K562 (cell line): ENCODE data around the gene MYL12A. TPM values are rescaled to one million over a fixed set of nuclear protein-coding genes. Genes with fewer than 3 reads are reported as not detected.
A peak's percentile ranks its signal among the peaks of the same experiment; 100 is the strongest.

ENCODE experiments used
- BDP1 ChIP-seq: IDR thresholded peaks from 3 replicates; pipeline ENCODE4 v1.6.1; 2011; ENCODE audit not compliant: insufficient read length, insufficient read depth
- FOXK2 ChIP-seq, 2 experiments: fragments of 450-650 bp; IDR thresholded peaks in 1 of 2; conservative IDR thresholded peaks in 1 of 2; 2 replicates each; pipeline ENCODE4 v1.6.1; 2016; ENCODE audit warnings: low read depth in 2 of 2, mild to moderate bottlenecking in 1 of 2
- GTF2F1 ChIP-seq: IDR thresholded peaks from 2 replicates; pipeline ENCODE4 v1.6.1; 2011; ENCODE audit warnings: low read depth, low read length, improper control_type of control experiment
- L3MBTL2 ChIP-seq: fragments of 450-650 bp; IDR thresholded peaks from 2 replicates; pipeline ENCODE4 v1.6.1; 2016; ENCODE audit warnings: mild to moderate bottlenecking, moderate library complexity
- MAFF ChIP-seq: IDR thresholded peaks from 2 replicates; pipeline ENCODE4 v1.6.1; 2012; ENCODE audit warnings: low read length, improper control_type of control experiment
- NFRKB ChIP-seq: fragments of 450-650 bp; IDR thresholded peaks from 2 replicates; pipeline ENCODE4 v1.6.1; 2016; ENCODE audit warnings: low read depth
- PHB2 ChIP-seq: fragments of 450-650 bp; IDR thresholded peaks from 2 replicates; pipeline ENCODE4 v1.6.1; 2017; ENCODE audit warnings: low read depth
- POLR2B ChIP-seq: fragments of 450-650 bp; IDR thresholded peaks from 2 replicates; pipeline ENCODE4 v1.6.1; 2018; ENCODE audit warnings: low read depth; ENCODE audit not compliant: partially characterized antibody
- SIRT6 ChIP-seq: IDR thresholded peaks from one replicate; pipeline ENCODE4 v1.6.1; 2012; ENCODE audit warnings: low read depth, mild to moderate bottlenecking, control low read depth, inconsistent platforms, low read length, moderate library complexity
- TAF7 ChIP-seq: fragments of 450-650 bp; IDR thresholded peaks from 2 replicates; pipeline ENCODE4 v1.6.1; 2016; ENCODE audit warnings: missing genetic modification characterization, missing compliant biosample characterization
- TGIF2 ChIP-seq: sonication (generic); formaldehyde crosslinking; IDR thresholded peaks from 2 replicates; pipeline ENCODE4 v1.8.1; 2022; ENCODE audit warnings: mild to moderate bottlenecking, missing genetic modification reagents, moderate library complexity
- THAP7 ChIP-seq: fragments of 250-450 bp; sonication (Bioruptor Pico); IDR thresholded peaks from 2 replicates; pipeline ENCODE4 v1.5.0; 2021
- ZNF124 ChIP-seq: sonication (generic); formaldehyde crosslinking; IDR thresholded peaks from 2 replicates; pipeline ENCODE4 v1.8.1; 2022; ENCODE audit warnings: missing genetic modification reagents
- ZNF318 ChIP-seq, 2 experiments: fragments of 450-650 bp; IDR thresholded peaks; 2 replicates each; pipeline ENCODE4 v1.6.1; 2016; ENCODE audit warnings: mild to moderate bottlenecking in 2 of 2, borderline replicate concordance in 1 of 2, low read depth in 1 of 2, moderate library complexity in 1 of 2
- ZNF511 ChIP-seq: sonication (generic); formaldehyde crosslinking; IDR thresholded peaks from 2 replicates; pipeline ENCODE4 v1.8.0; 2022; ENCODE audit warnings: mild to moderate bottlenecking, missing genetic modification reagents
- ZNF668 ChIP-seq: fragments of 250-450 bp; sonication (Bioruptor Pico); IDR thresholded peaks from 2 replicates; pipeline ENCODE4 v1.8.0; 2022; ENCODE audit warnings: mild to moderate bottlenecking, inconsistent platforms
- ZNF79 ChIP-seq: fragments of 250-450 bp; sonication (Bioruptor Pico); IDR thresholded peaks from 2 replicates; pipeline ENCODE4 v1.4.0; 2020; ENCODE audit warnings: low read depth, mild to moderate bottlenecking, moderate library complexity
- polyA plus RNA-seq, 8 experiments: library from polyadenylated mRNA; depleted of rRNA in 4 of 8; stranded (reverse) in 5 of 8; unstranded in 3 of 8; fragments of >200 nt; fragmentation: Nextera tagmentation in 2 of 8; fragmentation: Illumina TruSeq in 1 of 8; extraction: Ambion mirVana in 2 of 8; extraction: Trizol in 1 of 8; gene quantifications; 2 replicates each; pipeline versions ENCODE4 v1.2.1 to v1.2.3, GENCODE V29; 2011 to 2014; ENCODE audit warnings: inconsistent platforms in 1 of 8, missing spikeins in 1 of 8
- total RNA-seq, 7 experiments: library from RNA; depleted of rRNA in 6 of 7; stranded (reverse); fragments of >200 nt in 6 of 7; fragmentation: Illumina TruSeq in 2 of 7; extraction: Trizol in 2 of 7; gene quantifications; 2 replicates each; pipeline versions ENCODE4 v1.2.1 to v1.2.3, GENCODE V29; 2011 to 2021; ENCODE audit warnings: low replicate concordance in 1 of 7

The MYL12A gene
- total and polyA plus RNA-seq, 9 of the 15 experiments (the other 6 are each of a cell fraction or from before 2014, with no cell fraction given) = 308 to 1,031 (median 559) TPM

DNA sequence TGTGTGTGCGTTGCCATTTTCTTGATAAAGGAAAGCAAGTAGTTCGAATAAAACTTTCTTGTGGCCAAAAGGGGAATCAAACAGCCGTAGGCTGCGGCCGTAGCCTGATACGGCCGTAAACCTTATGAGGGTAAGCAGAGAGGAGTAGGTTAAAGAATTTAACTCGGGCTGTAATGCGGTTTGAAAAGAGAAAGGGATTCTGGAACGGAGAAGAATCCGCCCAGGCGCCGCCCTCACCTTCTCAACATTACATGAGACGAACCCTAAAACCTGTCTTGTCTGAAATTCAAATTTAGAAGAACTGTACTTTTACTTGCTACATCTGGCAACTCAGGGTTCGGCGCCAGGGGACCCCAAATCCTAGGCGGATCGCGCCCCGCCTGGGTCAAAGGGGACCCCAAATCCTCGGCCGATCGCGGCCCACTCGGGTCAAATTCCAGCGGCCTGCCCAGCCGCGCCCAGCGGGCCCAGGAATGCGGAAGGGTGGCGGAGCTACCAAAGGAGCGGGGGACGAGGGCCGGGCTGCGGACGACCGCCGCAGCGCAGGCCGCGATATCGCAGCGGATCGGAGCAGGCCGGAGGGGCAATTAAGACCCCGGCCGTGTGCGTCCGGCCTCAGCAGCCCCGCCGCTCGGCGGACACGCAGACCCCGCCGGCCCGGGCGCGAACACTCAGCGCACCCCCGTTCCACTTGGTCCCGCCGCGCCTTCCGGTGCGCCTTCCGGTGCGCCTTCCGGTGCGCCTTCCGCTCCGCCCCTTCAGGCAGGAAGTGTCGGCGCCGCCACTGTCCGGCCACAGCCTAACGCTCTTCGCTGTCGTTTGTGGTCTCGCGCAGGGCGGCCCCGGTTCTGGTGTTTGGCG is 14.0 kb downstream of the MYL12A start, which contains the start of gene MYL12B (continued):
- TF ChIP-seq ZNF318 (IDR thresholded peaks at IDR 0.05; ENCODE audit: borderline replicate concordance in 1 of 2, low read depth in 1 of 2) = peak in 1 of 2 experiments; percentile 73; a peak in 2 of 4 replicates
- peak; percentile 11; the same call in 1 of the 2 replicates for TF ChIP-seq MAFF
- peak; percentile 85; the same call in 1 of the 2 replicates for TF ChIP-seq NFRKB
- 0 out of 2 replicates have a peak, but pooled peaks have one; percentile 32 for TF ChIP-seq TGIF2
- TF ChIP-seq FOXK2 (conservative IDR thresholded peaks at IDR 0.05 in 1 of 2, IDR thresholded peaks at IDR 0.05 in 1 of 2; ENCODE audit: low read depth in 2 of 2) = peak; percentile 20 to 100; a peak in 2 of 4 replicates
- no peak; the same call in 1 of the 2 replicates for TF ChIP-seq ZNF124 (CRISPR knock-in tag)
- TF ChIP-seq BDP1 = no peak
- TF ChIP-seq ZNF668 (CRISPR knock-in tag) = 0 out of 2 replicates have a peak, but pooled peaks have one; percentile 42
- TF ChIP-seq POLR2B = peak; percentile 74
- TF ChIP-seq L3MBTL2 = peak; percentile 62
- no peak for TF ChIP-seq SIRT6
- TF ChIP-seq ZNF511 = peak; percentile 77; the same call in 1 of the 2 replicates
- peak; percentile 58; the same call in 1 of the 2 replicates for TF ChIP-seq GTF2F1
- TF ChIP-seq TAF7 (tag) = peak; percentile 50; the same call in 1 of the 2 replicates
- TF ChIP-seq PHB2 = no peak
- TF ChIP-seq THAP7 (CRISPR knock-in tag) = peak; percentile 35; the same call in 1 of the 2 replicates
- TF ChIP-seq ZNF79 (CRISPR knock-in tag) = no peak
